OCI-LY1 (cell line): ENCODE measurements around the gene CACNA1C.

ENCODE experiments used
- EZH2 ChIP-seq: fragments of 200-600 bp; sonication (generic), shearing (Covaris generic); IDR thresholded peaks from 2 replicates; pipeline ENCODE4 v1.8.0; 2017; ENCODE audit warnings: borderline replicate concordance, mixed run types, mild to moderate bottlenecking, antibody characterized with exemption, low read length, moderate library complexity, mixed read lengths
- TF ChIP-seq, protein P1 (sequence below): fragments of 200-600 bp; sonication (generic), shearing (Covaris generic); IDR thresholded peaks from 2 replicates; pipeline ENCODE4 v1.5.1; 2017; ENCODE audit warnings: mild to moderate bottlenecking, antibody characterized with exemption, low read length, moderate library complexity, mixed read lengths

DNA sequence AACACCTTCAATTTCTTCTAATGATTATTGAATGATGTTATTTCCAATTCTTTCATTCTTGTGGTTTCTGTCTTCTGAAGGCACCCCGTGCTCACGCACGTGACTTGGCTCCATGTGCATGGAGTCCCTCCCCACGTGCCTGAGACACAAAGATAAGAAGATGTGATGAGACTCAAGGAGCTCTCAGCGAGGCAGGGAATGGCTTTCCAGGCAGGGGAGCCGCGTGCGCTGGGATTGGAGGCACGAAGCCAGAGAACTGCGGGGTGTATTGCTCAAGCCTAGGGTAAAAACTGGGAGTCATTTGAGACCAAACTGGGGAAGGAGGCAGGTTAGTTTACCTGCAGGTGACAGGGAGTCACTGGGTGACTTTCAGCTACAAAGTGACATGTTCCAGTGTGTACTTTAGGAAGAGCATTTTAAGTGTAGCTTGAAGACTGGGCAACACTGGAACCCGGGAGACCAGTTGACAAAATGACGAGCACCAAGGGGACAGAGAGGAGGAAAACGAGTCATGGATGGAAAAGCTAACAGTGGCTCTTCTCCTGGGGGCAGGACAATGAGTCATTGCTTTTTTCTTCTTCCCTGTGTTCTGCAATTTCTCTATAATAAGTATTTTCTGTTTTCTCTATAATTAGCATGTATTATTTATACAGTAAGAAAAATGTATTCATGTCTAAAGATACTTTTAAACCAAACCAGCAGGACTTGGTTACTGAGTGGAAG lies 430.3 kb downstream of the CACNA1C start:
- TF ChIP-seq, protein P1, sequence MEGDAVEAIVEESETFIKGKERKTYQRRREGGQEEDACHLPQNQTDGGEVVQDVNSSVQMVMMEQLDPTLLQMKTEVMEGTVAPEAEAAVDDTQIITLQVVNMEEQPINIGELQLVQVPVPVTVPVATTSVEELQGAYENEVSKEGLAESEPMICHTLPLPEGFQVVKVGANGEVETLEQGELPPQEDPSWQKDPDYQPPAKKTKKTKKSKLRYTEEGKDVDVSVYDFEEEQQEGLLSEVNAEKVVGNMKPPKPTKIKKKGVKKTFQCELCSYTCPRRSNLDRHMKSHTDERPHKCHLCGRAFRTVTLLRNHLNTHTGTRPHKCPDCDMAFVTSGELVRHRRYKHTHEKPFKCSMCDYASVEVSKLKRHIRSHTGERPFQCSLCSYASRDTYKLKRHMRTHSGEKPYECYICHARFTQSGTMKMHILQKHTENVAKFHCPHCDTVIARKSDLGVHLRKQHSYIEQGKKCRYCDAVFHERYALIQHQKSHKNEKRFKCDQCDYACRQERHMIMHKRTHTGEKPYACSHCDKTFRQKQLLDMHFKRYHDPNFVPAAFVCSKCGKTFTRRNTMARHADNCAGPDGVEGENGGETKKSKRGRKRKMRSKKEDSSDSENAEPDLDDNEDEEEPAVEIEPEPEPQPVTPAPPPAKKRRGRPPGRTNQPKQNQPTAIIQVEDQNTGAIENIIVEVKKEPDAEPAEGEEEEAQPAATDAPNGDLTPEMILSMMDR, result no peak
- TF ChIP-seq EZH2, result no peak
